CD4-positive, alpha-beta T cell treated with Interleukin-17A for 4 hours (primary cell): ENCODE measurements around the gene PDPK1.
A peak's percentile ranks its signal among the peaks of the same experiment; 100 is the strongest.

Source experiments
- DNase-seq: peaks from one replicate; pipeline ENCODE4 v3.0.0-alpha.2; 2020; ENCODE audit warnings: mixed read lengths

The PDPK1 gene

DNA sequence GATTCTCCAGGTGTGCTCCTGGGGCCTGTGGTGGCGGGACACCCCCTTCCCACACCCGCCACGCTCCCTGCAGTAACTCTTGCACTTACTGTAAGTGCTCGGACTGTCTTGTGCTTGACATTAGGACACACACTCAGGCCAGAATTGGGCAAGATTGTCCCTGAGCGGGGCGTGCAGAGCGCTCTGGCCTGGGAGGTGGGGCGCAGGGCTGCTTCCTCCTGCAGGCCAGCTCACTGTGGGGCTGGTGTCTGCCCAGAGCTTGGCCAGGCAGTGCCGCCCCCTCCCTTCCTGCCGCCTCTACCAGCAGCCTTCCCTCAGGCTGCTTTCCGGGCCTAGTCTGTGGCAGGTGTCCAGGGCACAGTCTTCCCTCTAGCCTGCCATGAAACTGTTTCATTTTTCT, 30.2 kb upstream of the PDPK1 start:
- DNase-seq: no peak

DNA sequence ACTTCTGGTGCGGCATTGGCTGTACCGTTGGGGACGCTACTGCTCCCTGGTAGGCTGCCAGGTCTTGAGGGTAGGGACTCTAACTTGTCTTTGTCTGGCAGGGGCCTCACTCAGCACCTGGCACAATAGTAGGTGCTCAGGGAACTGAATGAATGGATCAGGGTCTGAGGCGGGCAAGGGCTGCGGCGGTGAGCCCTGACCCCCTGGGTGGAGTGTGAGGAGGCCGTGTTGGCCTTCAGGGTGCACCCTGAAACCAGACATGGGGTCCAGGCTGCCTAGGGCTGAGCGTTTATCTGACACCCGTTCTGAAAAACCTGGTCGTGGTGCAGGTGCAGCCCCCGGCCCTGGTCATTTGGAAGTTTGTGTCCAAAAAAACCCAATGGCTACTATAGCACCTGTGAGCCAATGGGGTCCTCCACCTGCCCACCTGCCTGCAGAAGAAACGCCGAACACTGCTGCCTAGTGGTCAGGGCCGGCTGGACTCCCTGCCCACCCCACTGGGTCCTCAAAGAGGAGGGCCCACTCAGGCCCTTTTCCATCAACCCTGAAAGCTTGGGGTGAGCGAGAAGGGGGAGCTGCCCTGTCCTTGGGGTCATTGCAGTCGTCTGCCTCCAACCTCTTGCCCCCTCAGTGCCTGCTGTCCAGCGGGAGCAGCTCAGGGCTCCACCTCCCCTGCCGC, 29.0 kb upstream of the PDPK1 start:
- DNase-seq: no peak

DNA sequence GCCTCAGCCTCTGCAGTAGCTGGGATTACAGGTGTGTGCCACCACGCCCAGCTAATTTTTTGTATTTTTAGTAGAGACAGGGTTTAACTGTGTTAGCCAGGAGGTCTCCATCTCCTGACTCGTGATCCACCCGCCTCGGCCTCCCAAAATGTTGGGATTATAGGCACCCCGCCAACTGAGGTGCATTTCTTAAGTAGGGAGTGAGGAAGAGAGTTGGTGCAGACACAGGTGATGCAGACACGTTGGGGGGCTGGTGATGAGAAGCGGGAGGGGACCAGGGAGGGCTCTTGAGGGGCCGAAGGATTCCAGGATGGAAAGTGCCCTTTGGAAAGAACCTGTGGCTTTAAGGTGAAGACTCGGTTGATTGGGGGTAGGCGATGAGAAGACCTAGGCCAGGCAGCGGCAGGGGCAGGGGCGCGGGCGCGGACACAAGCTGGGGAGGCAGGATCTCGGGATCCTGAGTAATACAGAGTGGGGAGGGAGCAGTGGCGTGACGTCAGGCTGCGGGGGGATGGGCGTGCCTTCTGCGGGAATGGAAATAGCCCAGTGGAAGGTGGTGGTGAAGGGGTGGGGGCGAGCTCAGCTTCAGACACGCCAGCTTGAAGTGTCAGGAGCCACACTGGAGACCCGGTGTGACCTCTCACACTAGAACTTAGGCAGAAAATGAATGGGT, 26.6 kb upstream of the PDPK1 start:
- no peak for DNase-seq

GRCh38 chr16:2511996-2512734, 25.7 kb upstream of the PDPK1 start:
- DNase-seq: no peak

DNA sequence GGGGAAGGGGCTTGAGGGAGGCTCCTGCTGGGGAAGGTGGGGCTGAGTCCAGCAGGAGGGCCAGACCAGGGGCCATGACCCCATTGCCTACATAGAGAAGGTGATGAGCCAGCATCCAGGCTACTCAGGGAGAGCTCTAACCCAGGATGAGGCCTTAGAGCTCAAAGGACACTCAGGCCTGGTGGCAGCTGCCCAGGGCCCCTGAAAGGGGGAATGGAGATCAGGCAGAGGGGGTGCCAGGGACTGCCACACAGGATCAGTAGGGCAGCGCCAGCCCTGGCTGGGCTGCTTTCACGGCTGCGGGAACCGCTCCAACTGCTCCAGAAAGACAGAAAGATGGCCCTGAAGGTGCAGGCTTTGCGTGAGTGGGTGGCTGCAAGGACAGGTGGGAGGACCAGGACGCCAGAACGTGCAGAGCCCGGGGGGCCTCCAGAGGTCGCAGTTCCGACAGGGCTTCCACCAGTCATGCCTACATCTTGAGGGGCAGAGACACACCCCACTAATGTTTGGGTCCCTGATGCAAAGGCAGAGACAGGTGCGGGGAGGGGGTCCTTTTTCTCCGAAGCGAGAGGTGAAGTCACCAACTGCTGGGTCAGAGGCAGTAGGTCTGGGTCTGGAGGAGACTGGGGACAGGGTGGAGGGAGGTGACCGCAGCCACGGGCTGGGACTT, 25.0 kb upstream of the PDPK1 start:
- DNase-seq: peak; percentile 50

DNA sequence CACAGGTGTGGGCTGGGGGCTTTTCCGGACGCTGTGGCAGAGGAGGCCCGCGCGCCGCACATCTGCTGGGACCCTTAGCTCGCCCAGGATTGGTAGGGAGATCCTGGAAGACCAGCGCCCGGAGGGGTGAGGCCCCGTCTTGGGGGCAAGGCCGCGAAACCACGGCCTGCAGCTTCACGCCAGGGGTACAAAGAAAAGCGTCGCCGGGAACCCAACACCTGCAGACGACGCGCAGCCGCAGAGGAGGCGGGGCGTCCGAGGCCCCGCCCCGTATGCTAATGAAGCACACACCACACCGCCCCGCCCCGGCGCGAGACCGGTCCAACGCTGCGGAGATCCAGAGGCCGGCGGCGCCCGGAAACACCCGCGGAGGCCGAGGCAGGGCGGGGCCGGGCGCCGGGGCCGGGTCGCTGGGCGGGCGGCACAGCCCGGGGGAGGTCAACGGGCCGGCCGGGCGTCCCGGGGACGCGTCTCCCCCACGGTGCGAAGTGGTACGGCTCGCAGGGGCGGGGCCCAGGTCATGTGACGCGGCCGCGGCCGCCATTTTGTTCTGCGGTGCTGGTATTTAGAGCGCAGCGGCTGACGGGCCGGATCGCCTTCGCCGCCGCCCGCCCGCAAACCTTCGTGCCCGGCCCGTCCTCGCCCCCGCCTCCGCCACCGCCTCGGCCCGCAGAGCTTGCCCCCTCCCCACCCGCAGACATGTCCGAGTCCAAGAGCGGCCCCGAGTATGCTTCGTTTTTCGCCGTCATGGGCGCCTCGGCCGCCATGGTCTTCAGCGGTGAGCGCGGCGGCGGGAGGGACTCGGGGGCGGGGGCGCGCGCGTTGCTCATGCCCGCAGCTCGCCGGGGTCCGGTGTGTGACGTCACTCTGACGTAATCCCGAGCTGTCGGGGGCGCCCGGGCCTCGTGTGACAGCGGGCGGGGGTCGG, 24.2 kb upstream of the PDPK1 start, which contains the start of gene ATP6V0C:
ATP6V0C (plus strand) TSS at position 548 of the 928 bp plus-strand sequence; CDS start at position 700, 152 bp downstream.
- DNase-seq: peak; percentile 97

DNA sequence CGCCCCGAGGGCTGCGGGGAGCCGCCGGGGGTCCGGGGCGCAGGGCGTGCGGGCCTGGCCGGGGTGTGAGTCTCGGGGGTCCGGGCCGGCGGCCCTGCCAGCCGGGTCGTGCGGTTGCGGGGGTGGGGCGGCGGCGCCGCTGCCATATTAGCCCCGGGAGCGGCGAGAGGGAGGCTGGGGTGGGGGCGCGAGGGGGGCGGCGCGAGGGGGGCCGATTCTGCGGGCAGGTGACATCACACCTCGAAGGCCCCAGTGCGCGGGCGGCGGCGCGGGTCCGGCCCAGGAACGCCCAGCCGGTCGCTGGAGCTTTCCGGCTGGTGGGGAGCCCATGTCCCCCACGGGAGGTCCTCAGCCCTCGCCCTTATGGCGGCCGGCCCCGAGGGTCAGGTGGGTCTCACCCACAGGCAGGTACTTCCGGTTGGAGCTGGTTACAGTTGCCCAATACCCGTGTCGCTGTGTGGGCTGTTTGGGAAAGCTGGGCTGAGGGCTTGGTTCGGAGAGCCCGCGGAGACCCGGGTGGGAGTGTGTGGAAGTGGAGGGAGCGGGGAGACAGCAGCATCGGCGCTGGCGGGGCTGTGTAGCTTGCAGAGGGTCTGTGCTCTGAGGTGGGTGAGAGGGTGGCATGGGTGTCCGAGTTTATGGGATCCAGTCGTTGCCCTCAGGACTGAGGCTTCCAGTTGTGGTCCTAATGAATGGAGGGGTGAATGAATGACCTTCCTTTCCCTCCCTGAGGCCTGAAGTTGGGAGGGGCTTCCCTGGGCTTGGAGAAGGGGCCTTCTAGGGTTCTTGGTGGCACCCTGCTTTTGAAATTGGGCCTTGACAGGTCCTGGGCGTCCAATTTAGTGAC, 23.3 kb upstream of the PDPK1 start:
- peak; percentile 40 for DNase-seq

- DNase-seq: no peak
These were observed 22.5 kb upstream of the PDPK1 start for GRCh38 chr16:2515180-2515851.

DNA sequence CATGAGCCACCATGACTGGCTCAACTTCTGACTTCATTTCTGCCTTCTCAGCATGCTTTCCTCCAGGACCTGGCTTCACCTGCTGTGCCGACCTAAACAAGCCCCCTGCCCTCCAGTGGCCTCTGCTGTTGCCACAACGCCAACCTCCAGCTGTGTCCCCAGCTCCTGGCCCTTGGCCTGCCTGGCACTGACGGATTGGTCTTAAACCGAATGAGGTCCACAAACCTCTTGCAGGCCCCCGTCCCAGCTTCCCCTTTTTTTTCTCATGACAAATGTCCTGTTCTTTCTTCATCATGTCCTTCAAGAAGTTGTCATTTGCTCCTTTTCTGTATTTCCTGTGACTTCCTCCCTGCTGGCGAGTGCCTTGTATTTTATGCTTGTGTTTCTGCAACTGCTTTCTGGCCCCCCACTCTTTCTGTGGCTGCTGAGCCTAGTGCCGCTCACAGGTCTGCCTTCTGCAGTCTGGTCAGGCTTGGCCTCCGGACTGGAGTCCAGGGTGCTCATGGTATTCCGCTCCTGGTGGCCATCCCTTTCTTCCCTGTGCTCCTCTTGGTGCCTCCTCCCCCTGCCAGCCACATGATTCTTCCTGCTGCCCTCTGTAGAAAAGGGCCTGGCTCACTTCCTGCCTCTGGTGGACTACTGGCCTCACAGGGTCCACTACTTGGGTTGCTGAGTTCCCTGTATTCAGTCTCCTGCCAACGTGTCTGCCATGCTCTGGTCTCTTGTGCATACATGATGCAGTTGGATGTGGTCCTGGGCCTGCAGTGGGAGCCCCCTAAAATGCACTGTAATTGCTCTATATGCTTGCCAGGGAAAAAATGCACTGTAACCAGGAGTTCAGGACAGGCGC, 21.2 kb upstream of the PDPK1 start:
- no peak for DNase-seq

DNA sequence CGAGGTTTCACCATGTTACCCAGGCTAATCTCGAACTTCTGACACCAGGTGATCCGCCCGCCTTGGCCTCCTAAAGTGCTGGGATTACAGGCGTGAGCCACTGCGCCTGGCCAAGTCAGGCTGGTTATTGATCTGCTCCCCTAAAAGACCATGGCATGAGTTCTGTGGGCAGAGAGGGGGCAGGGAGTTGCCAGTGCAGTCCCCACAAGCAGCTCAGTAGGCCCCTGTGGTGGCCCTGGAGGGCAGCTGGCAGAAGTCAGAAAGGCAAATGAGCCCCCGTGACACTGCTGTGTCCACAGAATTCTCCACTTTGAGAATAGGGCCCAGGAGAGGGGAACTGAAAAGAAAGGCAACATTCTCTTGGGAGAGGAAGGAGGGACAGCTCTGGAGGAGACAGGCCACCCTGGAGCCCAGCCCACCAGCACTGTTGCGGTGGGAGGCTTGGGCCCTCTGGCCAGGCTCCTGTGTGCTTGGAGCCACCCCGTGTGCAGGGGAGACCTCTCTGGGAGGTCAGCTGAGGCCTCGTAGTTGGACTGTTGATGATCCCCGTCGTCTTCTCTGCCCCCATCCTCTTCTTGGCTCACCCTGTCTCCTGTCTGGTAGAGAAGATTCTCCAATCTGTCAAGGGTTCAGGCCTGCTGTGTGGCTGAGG, 19.7 kb upstream of the PDPK1 start:
- no peak for DNase-seq

GRCh38 chr16:2518823-2519710, 18.8 kb upstream of the PDPK1 start:
- no peak for DNase-seq

DNA sequence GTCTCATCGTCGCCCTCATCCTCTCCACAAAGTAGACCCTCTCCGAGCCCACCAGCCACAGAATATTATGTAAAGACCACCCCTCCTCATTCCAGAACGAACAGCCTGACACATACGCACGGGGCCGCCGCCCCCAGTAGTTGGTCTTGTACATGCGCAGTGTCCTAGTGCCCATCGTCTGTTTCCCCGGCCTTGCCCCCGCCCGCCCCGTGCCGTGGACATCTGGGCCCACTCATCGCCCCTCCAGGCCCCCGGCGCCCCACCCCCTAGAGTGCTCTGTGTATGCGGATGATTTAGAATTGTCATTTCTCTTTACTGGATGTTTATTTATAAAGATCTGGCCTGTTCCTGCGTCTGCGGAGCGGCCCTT, 18.1 kb upstream of the PDPK1 start:
- no peak for DNase-seq

DNA sequence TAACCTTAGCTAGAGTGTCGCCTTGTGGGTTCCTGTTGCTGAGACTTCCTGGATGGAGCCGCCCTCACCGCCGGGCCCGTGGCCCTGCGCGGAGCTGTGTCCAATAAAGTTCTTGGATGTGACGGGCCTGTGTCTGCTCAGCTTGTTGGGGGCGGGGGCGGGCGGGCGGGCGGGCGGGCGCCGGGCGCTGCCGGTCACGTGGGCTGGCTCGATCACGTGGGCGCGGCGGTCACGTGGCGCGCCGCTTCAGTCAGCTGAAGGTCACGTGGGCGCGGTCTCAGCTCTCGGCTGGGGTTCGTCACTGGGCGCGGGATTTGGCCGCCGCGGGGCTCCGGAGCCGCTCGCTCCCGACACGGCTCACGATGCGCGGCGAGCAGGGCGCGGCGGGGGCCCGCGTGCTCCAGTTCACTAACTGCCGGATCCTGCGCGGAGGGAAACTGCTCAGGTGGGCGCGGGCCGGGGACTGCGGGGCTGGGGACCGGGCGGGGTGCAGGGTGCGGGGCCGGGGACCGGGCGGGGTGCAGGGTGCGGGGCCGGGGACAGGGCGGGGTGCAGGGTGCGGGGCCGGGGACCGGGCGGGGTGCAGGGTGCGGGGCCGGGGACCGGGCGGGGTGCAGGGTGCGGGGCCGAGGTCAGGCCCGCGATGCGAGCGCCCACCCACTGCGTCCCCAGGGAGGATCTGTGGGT, 17.6 kb upstream of the PDPK1 start, which contains the start of gene AMDHD2:
AMDHD2 (plus strand) TSS at position 275 of the 687 bp plus-strand sequence; CDS start at position 363, 88 bp downstream.
- peak; percentile 93 for DNase-seq

GRCh38 chr16:2520784-2521531, 16.9 kb upstream of the PDPK1 start:
- DNase-seq: peak; percentile 65

DNA sequence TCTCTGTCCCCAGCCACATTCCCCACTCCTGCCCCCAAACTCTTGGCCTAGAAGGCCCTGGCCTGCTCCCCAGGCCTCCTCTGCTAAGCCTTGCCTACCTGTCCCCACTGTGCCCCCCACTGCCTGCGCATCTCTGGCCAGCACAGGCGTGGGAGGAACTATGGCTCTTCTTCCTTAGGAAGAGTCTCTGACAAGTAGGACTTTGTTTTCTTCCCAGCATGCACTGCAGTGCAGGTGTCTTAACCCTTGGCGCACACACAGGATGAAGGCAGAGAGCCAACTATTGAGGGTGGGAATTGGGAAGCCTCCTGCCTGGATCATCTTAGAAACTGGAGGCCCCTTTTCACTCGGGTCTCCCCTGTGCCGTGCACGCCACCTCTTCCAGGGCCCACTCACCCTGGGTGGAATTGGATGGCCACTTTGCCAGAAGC, 14.0 kb upstream of the PDPK1 start:
- no peak for DNase-seq

DNA sequence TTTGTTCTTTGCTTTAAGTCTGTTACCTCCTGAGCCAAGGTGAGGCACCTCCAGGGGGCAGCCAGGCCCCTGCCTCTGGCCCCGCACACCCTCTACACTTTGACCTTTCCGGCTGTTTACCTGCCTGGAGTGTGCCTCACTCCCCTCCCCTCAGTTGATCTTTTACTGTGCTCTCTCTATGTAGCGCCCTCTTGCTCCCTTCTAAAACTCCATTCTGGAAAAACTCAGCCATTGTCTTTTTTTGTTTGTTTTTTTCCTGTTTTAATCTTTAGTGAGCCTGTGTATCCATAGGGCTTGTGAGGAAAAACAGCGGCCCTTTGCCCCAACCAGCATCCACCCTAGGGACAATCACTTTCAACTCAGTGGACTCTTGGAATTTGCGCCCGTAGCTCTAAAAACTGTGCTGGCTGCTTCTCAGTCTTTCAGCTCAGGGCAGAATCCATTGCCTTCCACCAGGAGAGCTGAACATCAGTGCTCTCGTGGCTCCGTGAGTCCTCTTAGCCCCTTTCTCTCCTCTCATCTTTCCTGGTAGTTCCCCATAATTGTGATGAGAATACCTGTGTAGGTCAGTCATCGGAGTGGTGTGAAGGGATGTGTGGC, 13.4 kb upstream of the PDPK1 start:
- no peak for DNase-seq
